NCI-H510A (cell line): ENCODE measurements around the gene NOB1.
"Not testable (repeated sequence)": the region's sequence is repeated elsewhere in the genome, so short reads cannot be mapped to it uniquely, and the experiment has no call there.

Experiments used
- DNase-seq: peaks from one replicate; lab custom pipeline; 2025; lab: John Stamatoyannopoulos, UW

NOB1 gene

DNA sequence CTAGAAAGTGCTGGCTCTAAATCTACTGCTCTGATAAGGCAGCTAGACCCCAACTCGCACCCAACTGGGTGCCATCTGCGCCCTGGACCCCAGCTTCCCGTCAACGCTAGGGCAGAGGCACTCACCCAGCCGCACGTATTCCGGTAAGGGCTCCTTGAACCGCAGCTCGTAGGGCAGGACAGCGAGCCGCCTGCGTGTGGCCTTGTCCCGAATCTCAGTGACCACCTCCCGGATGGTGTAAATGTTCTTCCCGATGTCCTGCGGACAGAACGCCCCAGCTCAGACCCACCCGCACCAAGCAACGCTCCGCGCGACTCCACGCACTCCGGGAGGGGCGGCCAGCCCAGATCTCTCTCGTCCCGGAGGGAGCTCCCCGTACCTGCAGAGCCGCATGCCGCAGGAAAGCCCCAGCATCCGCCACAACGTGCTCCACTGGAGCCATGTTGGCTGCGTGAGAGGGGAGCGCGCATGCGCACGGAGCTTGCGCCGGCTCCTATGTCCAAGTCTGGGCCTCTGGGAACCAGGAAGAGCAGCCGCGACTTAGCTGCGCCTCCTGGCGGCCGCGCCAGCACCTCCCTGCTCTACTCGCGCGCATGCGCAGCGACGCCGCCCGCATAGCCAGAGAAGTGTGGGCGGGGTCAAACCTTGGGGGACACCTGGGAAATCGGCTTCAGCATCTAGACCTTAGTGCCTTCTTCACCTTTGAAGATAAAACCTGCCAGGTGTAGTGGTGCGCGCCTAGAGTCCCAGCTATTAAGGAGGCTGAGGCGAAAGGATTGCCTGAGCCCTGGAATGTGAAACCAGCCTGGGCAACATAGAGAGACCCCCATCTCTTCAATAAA is at the start of gene NOB1:
Gene NOB1, minus strand, starts transcription at position 458 of the 842 bp plus-strand sequence. Its CDS starts 16 bp downstream, at position 442.
- DNase-seq = peak; percentile 87

DNA sequence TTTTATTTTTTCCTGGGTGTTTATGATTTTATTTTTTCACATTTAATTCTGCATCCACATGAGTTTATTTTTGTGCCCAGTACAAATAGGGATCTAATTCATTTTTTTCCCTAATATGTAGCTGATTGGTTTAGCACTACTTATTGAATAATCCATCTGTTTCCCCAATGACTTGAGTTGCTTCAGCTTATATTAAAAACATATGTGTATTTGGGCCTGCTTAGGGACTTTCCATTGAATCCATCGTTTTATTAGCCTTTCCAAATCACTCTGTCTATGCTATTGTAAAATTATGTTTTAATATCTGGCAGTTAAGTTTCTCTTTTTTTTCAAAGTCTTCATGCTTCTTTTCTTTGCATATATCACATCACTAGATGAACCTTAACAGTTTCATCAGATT is 49.6 kb upstream of the NOB1 start:
- DNase-seq = no peak

DNA sequence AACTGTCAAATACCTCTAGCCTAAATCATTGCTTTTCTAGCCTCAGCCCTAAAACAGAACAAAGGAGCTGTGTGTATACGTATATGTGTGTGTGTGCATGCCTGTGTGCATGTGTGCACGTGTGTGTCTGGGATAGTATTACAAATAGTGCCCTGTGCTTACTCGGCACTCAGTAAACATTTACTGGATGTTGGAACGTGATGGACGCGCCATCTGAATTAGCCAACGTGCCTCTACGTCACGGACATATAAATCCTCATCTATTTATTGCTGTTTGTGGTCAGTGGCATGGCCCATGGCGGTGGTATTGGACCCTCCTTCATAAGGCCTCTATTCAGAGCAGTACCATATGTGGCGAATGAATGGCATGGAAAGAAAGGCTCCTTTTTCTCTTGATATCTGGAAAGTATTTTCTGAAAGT is 44.9 kb upstream of the NOB1 start:
- DNase-seq = no peak

DNA sequence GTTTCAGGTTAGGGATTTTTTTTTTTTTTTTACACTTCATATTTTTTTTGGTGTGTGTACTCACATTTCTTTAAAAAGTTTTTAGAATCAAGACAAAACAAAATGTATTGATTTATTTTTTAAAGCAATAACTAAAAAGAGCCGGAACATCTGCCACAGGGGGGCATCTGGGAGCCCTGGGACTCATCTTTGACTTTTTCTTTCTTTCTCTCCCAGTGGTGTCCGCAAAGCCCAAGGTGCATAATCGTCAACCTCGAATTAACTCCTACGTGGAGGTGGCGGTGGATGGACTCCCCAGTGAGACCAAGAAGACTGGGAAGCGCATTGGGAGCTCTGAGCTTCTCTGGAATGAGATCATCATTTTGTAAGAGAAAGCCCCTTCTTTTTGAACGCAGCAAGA is 43.7 kb upstream of the NOB1 start:
- no peak for DNase-seq

DNA sequence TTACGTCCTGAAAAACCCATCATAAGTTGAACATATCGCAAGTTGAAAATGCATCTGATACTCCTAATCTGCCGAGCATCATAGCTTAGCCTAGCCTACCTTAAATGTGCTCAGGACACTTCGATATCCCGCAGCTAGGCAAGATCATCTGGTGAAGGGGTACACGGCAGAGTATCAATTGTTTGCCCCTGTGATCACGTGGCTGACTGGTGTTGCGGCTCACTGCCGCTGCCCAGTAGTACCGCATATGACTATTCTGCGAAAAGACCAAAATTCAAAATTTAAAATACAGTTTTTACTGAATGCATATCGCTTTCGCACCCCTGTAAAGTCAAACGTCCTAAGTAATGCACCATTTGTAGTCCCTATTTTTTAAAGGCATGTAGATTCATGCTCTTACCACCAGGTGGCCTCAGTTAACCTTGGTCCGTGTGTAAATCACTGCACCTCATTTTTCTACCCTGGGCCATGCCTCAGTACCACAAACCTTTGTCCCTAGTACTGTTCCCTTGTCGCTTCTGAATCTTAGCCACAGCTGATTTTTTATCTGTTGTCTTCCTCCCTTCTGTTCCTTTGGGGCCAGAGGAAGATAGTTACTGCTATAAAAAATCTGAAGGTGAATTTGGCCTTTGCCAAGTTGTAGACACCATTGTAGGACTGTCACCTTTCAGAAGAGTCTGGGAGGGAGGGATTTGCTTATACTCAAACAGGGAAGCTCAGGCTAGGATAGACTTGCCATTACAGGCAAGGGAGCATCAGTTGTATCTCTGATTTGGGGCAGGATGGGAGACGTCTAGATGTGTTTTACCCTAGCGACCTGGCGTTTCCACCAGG is 41.8 kb upstream of the NOB1 start:
- DNase-seq = no peak

DNA sequence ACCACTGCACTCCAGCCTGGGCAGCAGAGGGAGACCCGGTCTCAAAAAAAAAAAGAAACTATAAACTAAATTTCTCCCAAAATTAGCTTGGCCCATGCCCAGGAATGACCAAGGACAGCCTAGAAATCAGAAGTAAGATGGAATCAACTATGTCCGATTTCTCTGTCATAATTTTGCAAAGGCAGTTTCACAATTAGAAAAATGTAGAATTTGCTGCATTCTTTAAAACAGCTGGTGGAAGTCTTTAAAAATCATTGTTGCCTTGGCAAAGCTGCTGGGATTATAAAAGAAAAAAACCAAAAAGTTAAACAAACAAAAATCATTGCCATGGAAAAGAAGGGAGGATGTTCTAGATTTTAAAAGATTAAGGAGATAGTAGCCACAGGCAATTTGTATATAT is 39.8 kb upstream of the NOB1 start:
- DNase-seq = no peak

DNA sequence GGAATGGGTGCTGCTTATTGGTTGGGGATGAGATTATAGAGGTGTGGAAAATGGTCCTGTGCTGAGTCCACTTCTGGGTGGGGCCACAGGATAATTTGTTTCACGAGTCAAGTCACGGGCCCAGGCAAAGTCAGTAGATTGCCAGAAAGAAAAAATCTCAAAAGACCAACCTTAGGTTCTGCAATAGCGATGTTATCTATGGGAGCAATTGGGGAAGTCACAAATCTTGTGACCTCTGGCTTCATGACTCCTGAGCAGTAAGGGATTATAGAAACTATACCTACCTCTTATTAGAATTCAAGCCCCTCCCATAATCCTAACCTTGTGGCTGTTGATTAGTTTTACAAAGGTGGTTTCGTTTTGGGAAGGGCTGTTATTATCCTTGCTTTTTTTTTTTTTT is 38.8 kb upstream of the NOB1 start:
- DNase-seq = no peak

DNA sequence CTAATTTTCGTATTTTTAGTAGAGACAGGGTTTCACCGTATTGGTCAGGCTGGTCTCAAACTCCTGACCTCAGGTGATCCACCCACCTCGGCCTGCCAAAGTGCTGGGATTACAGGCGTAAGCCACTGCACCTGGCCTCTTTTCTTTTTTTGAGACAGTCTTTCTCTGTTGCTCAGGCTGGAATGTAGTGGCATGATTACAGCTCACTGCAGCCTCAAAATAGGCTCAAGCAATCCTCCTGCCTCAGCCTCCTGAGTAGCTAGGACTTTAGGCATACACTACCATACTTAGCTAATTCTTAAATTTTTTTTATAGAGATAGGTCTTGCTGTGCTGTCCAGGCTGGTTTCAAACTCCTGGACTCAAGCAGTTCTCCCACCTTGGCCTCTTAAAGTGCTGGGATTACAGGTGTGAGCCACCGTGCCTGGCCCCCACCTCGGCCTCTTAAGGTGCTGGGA is 36.7 kb upstream of the NOB1 start:
- not testable (repeated sequence) for DNase-seq

DNA sequence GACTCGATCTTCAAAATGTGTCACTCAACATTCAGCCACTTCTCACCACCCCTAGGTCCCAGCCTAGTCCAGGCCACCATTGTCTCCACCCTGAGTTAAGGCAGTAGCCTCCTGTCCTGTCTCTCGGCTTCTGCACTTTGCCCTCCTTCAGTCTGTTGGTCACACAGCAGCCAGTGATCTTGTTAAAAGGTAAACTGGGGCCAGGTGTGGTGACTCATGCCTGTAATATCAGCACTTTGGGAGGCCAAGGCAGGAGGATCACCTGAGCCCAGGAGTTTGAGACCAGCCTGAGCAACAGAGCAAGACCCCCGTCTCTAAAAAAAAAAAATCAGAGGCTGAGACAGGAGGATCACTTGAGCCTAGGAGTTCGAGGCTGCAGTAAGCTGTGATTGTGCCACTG is 33.2 kb upstream of the NOB1 start:
- no peak for DNase-seq

DNA sequence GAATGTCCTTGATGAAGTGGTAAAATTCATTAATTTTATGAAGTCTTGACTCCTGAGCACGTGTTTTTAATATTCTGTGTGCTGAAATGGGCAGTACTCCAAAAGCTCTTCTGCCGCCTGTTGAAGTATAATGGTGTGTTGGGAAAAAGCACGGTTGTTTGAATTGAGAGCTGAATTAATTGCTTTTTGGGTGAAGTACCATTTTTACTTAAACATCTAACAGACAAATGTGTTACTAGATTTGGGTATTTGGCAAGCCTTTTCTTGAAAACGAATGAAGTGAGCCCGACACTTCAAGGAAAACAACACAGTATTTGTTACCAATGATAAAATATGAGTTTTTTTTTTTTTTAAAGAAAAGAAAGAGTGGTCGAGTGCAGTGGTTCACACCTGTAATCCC is 29.9 kb upstream of the NOB1 start:
- DNase-seq = no peak

DNA sequence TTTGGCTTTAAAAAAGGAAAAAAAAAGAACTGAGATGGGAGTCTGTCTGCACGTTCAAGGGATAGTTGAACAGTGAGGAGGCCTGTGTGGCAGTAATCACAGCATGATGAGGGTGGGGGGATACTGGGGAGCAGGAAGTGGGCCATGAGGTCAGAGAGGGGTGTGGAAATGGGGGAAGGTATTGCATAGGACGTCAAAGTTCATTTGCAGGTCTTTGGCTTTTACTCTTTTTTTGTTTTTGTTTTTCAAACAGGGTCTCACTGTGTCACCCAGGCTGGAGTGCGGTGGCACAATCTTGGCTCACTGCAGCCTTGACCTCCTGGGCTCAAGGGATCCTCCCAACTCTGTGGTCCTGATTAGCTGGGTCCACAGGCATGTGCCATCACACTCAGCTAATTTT is 26.4 kb upstream of the NOB1 start:
- DNase-seq = no peak

DNA sequence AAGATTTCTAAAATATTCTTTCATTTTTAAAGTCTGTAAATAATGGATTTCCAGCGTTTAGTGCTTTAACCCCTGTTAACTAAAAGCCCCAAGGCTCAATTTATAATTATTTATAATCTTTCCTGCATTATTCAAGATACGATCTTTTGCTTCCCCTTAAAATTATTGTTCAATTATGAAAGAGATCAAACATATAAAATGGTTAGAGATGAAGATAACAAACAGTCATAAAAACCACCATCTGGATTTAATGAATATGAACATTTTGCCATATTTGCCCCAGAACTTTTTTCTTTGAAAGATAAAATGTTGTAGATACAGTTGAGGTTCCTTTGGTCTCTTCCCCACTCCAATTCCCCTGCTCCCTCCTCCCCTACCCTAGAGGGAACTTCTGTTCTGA is 25.0 kb upstream of the NOB1 start:
- DNase-seq = no peak

DNA sequence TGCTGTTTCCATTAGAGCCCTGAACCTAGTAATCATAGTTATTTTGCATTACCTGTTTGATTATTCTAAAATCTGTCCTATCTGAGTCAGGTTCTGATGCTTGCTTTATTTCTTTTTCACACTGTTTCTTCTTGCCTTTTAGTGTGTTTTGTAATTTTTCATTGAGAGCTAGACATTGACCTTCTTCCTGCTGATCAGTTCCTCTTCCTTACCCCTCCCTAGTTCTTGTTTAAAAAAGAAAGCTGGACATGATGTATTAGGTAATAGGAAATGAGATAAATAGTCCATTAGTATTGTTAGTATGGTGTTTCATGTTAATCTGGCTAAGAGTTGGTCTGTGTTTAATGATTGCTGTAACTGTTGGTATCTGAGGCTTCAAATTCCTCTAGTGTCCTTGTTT is 20.8 kb upstream of the NOB1 start:
- DNase-seq = no peak

DNA sequence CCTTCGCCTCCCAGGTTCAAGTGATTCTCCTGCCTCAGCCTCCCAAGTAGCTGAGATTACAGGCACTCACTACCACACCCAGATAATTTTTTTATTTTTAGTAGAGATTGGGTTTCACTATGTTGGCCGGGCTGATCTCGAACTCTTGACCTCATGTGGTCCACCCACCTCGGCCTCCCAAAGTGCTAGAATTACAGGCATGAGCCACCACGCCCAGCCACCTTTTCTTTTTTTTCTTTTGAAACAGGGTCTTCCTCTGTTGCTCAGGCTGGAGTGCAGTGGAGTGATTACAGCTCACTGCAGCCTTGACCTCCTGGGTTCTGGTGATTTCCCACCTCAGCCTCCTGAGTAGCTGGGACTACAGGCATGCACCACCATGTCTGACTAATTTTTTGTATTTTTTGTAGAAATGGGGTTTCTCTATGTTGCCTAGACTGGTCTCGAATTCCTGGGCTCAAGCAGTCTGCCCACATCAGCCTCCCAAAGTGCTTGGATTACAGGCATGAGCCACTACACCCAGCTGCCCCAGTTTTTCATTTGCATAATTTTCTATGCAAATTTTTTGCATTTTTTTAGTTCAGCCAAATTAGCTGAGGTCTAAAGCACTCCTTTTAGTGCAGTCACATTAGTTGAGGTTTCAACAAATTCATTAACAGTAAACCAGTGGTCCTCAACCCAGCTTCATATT is 18.7 kb upstream of the NOB1 start:
- DNase-seq = no peak

DNA sequence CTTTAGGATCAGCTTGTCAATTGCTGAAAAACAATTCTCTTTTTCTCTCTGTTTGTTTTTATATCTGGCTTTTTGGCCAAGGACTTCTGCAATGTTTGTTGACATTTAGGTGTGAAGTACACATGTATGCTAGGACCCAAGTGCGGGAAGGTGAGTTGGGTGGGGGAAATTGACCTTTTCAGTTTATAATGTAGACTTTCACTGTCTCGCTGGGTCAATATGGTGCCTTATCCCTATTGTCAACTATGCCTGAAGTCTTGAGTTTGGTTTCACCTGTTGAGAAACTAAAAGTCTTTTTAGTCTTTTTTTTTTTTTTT is 16.9 kb upstream of the NOB1 start:
- no peak for DNase-seq

DNA sequence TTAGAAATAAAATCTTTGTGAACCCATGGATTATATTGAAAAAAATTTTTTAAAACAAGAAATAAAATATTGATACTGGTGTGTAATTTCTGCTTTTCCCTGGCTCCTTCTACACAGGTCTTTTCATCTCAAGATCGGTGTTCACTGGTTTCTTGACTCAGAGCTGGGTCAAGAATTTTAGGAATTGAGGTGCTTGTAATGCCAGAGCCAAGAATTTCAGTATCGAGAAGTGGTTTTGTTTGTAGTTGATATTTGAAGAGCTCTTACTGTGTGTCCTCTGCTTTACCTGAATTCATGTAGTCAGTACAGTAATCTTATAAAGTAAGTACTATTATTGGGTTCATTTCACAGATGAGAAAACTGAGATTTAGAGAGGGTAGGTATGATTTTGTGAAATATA is 14.7 kb upstream of the NOB1 start:
- DNase-seq = no peak

DNA sequence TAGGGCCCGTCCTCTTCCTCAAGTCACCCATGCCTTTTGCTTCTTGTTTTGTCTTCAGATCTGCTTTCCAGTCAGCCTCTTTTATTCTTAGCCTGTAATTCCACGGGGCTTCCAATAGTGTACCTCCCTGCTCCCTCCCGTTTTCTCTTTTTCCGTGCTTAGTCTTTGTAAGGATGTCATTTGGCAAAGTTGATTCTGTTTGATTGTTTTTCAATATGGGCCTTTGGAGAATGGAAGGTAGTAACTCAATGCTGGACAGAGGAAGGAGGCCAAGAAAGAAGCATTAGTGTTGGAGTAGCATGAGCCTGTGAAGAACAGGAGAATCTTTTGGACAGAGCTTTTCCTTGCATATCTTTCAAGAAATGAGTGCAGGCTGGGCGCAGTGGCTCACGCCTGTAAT is 13.9 kb upstream of the NOB1 start:
- DNase-seq = no peak

DNA sequence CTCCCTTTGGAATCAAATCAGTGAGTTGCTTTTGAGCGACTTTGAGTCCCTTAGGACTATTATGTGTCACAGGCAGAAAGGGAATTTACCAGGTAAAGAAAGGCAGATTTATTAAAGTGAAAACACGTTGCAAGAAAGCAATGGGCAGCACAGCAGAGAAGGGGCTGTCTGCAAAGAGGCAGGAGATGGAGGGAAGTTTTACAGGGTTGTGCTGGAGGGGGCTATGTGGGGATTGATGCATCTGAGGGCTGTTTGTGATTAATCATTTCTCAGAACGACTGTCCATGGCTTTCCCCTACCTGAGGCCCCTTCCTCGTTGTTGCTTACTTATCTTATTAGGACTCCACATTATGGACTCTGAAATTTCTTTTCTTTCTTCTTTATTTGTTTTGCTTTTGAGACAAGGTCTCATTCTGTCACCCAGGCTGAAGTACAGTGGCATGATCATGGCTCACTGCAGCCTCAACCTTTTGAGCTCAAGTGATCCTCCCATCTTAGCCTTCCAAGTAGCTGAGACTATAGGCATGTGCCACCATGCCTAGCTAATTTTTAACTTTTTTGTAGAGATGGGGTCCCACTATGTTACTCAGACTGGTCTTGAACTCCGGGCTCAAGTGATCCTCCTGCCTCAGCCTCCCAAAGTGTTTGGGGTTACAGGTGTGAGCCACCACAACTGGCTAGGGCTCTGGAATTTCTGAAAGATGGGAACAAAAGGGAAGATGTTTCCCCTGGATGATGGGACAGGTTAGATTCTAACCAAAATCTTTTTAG is 12.9 kb upstream of the NOB1 start:
- DNase-seq = no peak

DNA sequence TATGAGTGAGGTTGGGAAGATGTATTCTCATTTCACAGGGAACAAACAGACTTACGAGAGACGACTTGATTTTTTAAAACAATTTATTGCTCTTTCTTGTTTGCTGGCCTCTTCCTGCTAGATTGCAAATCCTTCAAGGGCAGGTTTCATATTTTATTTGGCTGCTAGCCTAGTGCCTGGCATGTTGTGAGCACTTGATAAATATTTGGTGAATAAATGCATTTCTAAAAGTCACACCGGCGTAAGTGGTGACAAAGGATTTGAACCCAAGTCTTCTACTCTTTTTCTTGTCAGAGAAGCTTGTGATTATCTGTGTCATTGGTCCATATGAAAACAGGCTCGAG is 8.8 kb upstream of the NOB1 start:
- no peak for DNase-seq

DNA sequence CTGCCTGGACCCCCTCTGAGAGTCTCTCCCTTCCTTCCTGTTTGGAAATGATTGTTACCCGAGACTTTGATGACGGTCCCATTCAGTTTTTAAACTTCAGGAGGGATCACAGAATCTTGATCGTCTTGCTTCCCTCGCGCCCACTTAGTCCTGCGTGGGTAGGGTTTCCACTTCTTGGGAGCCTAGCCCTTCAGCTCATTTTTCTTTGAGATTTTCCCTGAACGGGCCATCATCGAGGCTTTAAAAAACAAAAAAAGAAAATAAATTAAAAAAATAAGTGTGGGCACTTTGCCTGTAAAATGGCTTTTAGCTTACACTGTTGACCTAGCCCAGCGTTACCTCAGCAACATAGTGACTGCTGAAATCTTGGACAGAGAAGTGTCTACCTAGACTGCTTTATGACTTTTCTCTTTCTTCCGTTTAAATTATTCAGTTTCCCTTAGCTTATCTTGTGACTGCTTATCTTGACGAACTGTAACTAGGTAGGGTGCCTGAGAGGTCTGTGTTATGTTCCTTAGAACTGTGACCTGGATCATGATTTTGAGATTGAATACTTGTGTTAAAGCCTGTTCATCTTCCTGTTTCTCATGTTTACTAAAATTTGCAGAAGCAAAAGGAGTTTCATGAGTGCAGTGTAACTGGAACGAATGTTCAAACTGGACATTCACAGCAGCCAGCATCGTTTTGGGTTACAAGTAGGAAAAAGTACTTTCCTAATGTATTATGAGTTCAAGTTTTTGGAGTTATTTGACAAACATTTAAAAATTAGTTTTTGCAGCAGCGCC is 8.3 kb upstream of the NOB1 start:
- DNase-seq = no peak
